ENCODE measurements around the gene SFTA2.

The SFTA2 gene

GRCh38 chr6:30901436-30901835, 30.5 kb downstream of the SFTA2 start:
- DNase-seq (ENCODE audit: low read depth), result no peak
- TF ChIP-seq, protein P1, sequence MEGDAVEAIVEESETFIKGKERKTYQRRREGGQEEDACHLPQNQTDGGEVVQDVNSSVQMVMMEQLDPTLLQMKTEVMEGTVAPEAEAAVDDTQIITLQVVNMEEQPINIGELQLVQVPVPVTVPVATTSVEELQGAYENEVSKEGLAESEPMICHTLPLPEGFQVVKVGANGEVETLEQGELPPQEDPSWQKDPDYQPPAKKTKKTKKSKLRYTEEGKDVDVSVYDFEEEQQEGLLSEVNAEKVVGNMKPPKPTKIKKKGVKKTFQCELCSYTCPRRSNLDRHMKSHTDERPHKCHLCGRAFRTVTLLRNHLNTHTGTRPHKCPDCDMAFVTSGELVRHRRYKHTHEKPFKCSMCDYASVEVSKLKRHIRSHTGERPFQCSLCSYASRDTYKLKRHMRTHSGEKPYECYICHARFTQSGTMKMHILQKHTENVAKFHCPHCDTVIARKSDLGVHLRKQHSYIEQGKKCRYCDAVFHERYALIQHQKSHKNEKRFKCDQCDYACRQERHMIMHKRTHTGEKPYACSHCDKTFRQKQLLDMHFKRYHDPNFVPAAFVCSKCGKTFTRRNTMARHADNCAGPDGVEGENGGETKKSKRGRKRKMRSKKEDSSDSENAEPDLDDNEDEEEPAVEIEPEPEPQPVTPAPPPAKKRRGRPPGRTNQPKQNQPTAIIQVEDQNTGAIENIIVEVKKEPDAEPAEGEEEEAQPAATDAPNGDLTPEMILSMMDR (conservative IDR thresholded peaks at IDR 0.05; ENCODE audit: low read length), result no peak
- H3K4me3 ChIP-seq (ENCODE audit: low read length), result no peak overlapping the region

DNA sequence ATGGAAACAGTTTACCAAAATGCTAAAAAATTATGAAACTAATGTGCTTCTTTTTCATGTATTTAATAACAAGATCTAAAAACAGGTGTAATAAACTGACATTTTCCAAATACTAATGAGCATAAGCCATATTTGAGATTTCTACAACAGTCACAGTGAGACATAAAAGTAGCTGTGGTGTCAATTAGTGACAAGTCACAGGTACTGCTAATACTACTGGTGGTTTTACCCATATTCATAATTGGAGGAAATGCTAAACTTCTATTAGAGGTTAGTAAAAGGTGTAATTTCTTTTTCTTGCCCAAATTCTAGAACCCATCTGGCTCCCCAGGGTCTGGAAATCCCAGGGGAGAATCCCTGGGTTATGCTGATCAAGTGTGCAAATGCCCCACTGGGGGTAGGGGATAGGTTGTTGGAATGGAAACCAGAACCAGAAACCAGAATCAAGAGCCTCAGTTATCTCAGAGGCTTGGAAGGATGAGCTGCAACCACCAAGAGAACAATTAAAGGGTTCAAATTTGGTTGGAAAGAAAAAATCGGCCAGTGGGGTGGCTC, 31.0 kb downstream of the SFTA2 start:
- H3K4me3 ChIP-seq (ENCODE audit: low read length), result no peak overlapping the region
- DNase-seq (ENCODE audit: low read depth), result no peak
- TF ChIP-seq, protein P1 (conservative IDR thresholded peaks at IDR 0.05; ENCODE audit: low read length), result no peak

DNA sequence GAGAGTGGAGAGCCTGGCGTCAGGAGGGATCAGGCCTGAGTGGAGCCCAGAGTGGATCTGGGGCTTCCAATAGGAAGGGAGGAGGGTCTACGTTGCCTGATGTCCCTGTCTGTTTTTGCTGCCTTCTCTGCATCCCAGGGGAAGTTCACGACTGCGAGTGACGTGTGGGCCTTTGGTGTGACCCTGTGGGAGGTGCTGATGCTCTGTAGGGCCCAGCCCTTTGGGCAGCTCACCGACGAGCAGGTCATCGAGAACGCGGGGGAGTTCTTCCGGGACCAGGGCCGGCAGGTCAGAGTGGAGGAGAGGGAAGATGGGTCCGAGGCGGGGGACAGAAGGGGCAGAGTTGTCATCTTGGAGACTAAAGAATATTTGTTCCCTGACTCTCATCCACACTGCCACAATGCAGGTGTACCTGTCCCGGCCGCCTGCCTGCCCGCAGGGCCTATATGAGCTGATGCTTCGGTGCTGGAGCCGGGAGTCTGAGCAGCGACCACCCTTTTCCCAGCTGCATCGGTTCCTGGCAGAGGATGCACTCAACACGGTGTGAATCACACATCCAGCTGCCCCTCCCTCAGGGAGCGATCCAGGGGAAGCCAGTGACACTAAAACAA, 33.1 kb downstream of the SFTA2 start:
- DNase-seq (ENCODE audit: low read depth), result no peak
- TF ChIP-seq, protein P1 (conservative IDR thresholded peaks at IDR 0.05; ENCODE audit: low read length), result no peak
- no peak overlapping the region for H3K4me3 ChIP-seq (ENCODE audit: low read length)

DNA sequence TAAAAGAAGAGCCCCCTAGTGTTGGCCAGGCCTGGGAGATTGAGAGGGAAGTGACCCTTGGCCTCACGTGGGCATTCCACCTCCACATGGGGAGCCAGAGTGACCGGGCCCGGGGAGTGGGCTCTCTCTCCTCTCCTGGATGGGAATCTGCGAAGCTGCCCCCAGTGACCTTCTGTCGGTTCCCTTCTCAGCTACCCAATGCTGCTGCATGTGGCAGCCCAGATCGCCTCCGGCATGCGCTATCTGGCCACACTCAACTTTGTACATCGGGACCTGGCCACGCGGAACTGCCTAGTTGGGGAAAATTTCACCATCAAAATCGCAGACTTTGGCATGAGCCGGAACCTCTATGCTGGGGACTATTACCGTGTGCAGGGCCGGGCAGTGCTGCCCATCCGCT, 34.1 kb downstream of the SFTA2 start:
- TF ChIP-seq, protein P1 (conservative IDR thresholded peaks at IDR 0.05; ENCODE audit: low read length), result no peak
- no peak overlapping the region for H3K4me3 ChIP-seq (ENCODE audit: low read length)
- DNase-seq (ENCODE audit: low read depth), result no peak

DNA sequence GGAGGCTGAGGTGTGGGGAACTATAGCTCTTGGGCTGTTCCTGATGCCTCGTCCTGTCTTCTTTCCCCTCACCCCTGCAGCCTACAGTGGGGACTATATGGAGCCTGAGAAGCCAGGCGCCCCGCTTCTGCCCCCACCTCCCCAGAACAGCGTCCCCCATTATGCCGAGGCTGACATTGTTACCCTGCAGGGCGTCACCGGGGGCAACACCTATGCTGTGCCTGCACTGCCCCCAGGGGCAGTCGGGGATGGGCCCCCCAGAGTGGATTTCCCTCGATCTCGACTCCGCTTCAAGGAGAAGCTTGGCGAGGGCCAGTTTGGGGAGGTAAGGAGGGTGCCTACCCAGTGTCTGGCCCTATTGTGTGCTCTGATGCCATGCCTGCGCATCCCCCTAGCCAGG, 35.4 kb downstream of the SFTA2 start:
- H3K4me3 ChIP-seq (ENCODE audit: low read length), result no peak overlapping the region
- TF ChIP-seq, protein P1 (conservative IDR thresholded peaks at IDR 0.05; ENCODE audit: low read length), result no peak
- DNase-seq (ENCODE audit: low read depth), result no peak

- no peak for DNase-seq (ENCODE audit: low read depth)
- TF ChIP-seq, protein P1 (conservative IDR thresholded peaks at IDR 0.05; ENCODE audit: low read length), result no peak
- no peak overlapping the region for H3K4me3 ChIP-seq (ENCODE audit: low read length)
These were observed 36.6 kb downstream of the SFTA2 start for GRCh38 chr6:30895343-30895742.

GRCh38 chr6:30894935-30895334, 37.0 kb downstream of the SFTA2 start:
- TF ChIP-seq, protein P1 (conservative IDR thresholded peaks at IDR 0.05; ENCODE audit: low read length), result no peak
- H3K4me3 ChIP-seq (ENCODE audit: low read length), result no peak overlapping the region
- DNase-seq (ENCODE audit: low read depth), result no peak
